Kidney glomerular epithelial cell (primary cell): ENCODE data around the gene SCN4A.
A peak's percentile ranks its signal among the peaks of the same experiment; 100 is the strongest.
"Not testable (repeated sequence)": the region's sequence is repeated elsewhere in the genome, so short reads cannot be mapped to it uniquely, and the experiment has no call there.

Experiments
- DNase-seq: peaks from one replicate; lab custom pipeline; 2025; lab: John Stamatoyannopoulos, UW

The SCN4A gene

GRCh38 chr17:63972796-63973195 lies at the start of gene SCN4A:
TSS of gene SCN4A (minus strand) at chr17:63972918. CDS start at chr17:63972841, 77 bp downstream.
- DNase-seq = no peak

GRCh38 chr17:64020056-64020766 lies 47.5 kb upstream of the SCN4A start, which contains the start of gene ICAM2:
TSS of gene ICAM2 (minus strand) at chr17:64020633. CDS start at chr17:64006691, 13,942 bp downstream.
- DNase-seq = peak; percentile 7

- DNase-seq = not testable (repeated sequence)
Measured at GRCh38 chr17:64019551-64019961, 46.8 kb upstream of the SCN4A start.

- DNase-seq = no peak
Measured at GRCh38 chr17:64017381-64017980, 44.8 kb upstream of the SCN4A start.

- no peak for DNase-seq
Measured at GRCh38 chr17:64016974-64017373, 44.3 kb upstream of the SCN4A start.

GRCh38 chr17:64016231-64016784 lies 43.6 kb upstream of the SCN4A start:
- DNase-seq = no peak

GRCh38 chr17:64015447-64015846 lies 42.7 kb upstream of the SCN4A start:
- no peak for DNase-seq

GRCh38 chr17:64009571-64010402 lies 37.1 kb upstream of the SCN4A start:
- DNase-seq = no peak

GRCh38 chr17:64008830-64009229 lies 36.1 kb upstream of the SCN4A start:
- no peak for DNase-seq

- no peak for DNase-seq
Measured at GRCh38 chr17:64008346-64008745, 35.6 kb upstream of the SCN4A start.

- no peak for DNase-seq
Measured at GRCh38 chr17:64007838-64008282, 35.1 kb upstream of the SCN4A start.

GRCh38 chr17:64007089-64007837 lies 34.5 kb upstream of the SCN4A start:
- not testable (repeated sequence) for DNase-seq

GRCh38 chr17:64006361-64007088 lies 33.8 kb upstream of the SCN4A start:
- no peak for DNase-seq

GRCh38 chr17:64005734-64006167 lies 33.0 kb upstream of the SCN4A start:
- DNase-seq = no peak

GRCh38 chr17:64004903-64005733 lies 32.4 kb upstream of the SCN4A start:
- DNase-seq = no peak

- no peak for DNase-seq
Measured at GRCh38 chr17:64004218-64004770, 31.6 kb upstream of the SCN4A start.

GRCh38 chr17:64003526-64004121 lies 30.9 kb upstream of the SCN4A start:
- no peak for DNase-seq

- no peak for DNase-seq
Measured at GRCh38 chr17:64002658-64003525, 30.2 kb upstream of the SCN4A start.
